ENCODE results near the gene SS18L1. TPM values are rescaled to one million over a fixed set of nuclear protein-coding genes. Genes with fewer than 3 reads are reported as not detected.

The SS18L1 gene
- total and polyA plus RNA-seq, 10 donors = 6.7 to 18.6 (median 13.9) TPM

DNA sequence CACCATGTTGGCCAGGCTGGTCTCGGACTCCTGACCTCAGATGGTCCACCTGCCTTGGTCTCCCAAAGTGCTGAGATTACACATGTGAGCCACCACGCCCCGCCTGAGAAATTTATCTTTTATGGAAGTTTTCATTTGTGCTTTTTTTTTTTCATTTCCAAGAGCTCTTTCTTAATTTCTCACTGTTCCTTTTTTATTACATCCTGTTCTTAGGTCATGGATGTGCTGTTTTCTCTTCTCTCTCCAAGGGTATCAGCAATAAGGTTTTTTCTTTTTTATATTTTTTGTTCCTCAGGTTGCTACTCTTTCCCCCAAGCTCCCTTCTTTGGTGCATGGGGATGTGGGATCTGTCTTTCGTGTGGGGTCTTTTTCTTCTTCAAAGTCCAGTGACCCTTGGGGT is 42.5 kb upstream of the SS18L1 start:
- H3K27me3 ChIP-seq (replicated peaks in 1 of 7) = peaks cover 0 to 43% (median 0%) of the 10 kb centered on the region in 7 donors
- TF ChIP-seq POLR2A (IDR thresholded peaks at IDR 0.05) = no peak
- no peak for TF ChIP-seq POLR2AphosphoS5 (IDR thresholded peaks at IDR 0.05)
- no peak for TF ChIP-seq CTCF (IDR thresholded peaks at IDR 0.05 in 8 of 11, conservative IDR thresholded peaks at IDR 0.05 in 3 of 11)
- 85 to 94% (median 92%) methylated on average over 4 of the region's 4 CpGs for WGBS, 5 donors
- H3K9me3 ChIP-seq = peaks cover 0 to 78% (median 57%) of the 10 kb centered on the region in 8 donors
- H3K4me3 ChIP-seq = no peak overlapping the region
- no peaks in the 10 kb centered on the region for H3K36me3 ChIP-seq
- no peak for DNase-seq
- peaks cover 0 to 3% (median 0%) of the 10 kb centered on the region in 6 donors for H3K4me1 ChIP-seq
- H3K27ac ChIP-seq = no peak overlapping the region
- intact Hi-C loops (cut with DNase I; ENCODE audit: low total_unique reads) = no loop called here

GRCh38 chr20:62103508-62104233 is 39.9 kb upstream of the SS18L1 start:
- WGBS, 5 donors = 68 to 85% (median 78%) methylated on average over 21 of the region's 21 CpGs
- peaks cover 2 to 100% (median 83%) of the 10 kb centered on the region in 8 donors for H3K9me3 ChIP-seq
- DNase-seq = no peak
- H3K27me3 ChIP-seq (replicated peaks in 1 of 7) = peaks cover 0 to 29% (median 0%) of the 10 kb centered on the region in 7 donors
- H3K36me3 ChIP-seq = peaks cover 0 to 3% (median 0%) of the 10 kb centered on the region in 6 donors
- no peak overlapping the region for H3K4me3 ChIP-seq
- TF ChIP-seq CTCF (IDR thresholded peaks at IDR 0.05 in 8 of 11, conservative IDR thresholded peaks at IDR 0.05 in 3 of 11) (no peak), POLR2A (IDR thresholded peaks at IDR 0.05) (no peak), POLR2AphosphoS5 (IDR thresholded peaks at IDR 0.05) (no peak)
- intact Hi-C loops (cut with DNase I; ENCODE audit: low total_unique reads) = no loop called here
- H3K4me1 ChIP-seq = peaks cover 0 to 3% (median 0%) of the 10 kb centered on the region in 6 donors
- H3K27ac ChIP-seq = no peak overlapping the region

DNA sequence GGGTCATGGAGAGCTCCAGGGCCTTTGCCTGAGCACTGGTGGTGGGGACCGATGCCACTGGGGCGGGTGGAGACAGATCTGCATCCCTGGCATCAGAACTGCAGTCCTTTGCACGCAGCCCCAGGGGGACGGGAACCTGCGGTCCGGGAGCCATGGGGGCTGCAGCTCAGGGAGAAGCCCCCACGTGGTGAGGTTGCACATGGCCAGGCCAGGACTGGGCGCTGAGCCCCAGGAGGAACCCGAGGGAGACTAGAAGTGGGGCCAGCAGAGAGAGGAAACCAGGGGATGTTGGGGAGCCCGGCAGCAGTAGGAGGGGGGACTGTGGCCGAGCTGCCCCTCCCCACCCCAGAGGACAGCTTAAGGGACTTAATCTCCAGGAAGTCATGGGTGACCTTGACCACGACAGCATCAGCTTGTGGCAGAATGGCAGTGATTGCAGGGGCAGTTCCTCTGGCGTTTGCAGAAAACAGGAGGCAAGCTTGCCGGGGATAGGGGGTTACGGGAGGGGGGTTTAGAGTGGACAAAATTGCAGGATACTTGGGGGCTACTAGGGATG is 39.3 kb upstream of the SS18L1 start:
- no peak for DNase-seq
- H3K27me3 ChIP-seq (replicated peaks in 1 of 7) = peaks cover 0 to 29% (median 0%) of the 10 kb centered on the region in 7 donors
- TF ChIP-seq POLR2A (IDR thresholded peaks at IDR 0.05) (no peak), CTCF (IDR thresholded peaks at IDR 0.05 in 8 of 11, conservative IDR thresholded peaks at IDR 0.05 in 3 of 11) (no peak), POLR2AphosphoS5 (IDR thresholded peaks at IDR 0.05) (no peak)
- peaks cover 3 to 100% (median 89%) of the 10 kb centered on the region in 8 donors for H3K9me3 ChIP-seq
- H3K36me3 ChIP-seq = peaks cover 0 to 3% (median 0%) of the 10 kb centered on the region in 6 donors
- intact Hi-C loops (cut with DNase I; ENCODE audit: low total_unique reads) = no loop called here
- no peak overlapping the region for H3K27ac ChIP-seq
- H3K4me1 ChIP-seq = peaks cover 0 to 3% (median 0%) of the 10 kb centered on the region in 6 donors
- no peak overlapping the region for H3K4me3 ChIP-seq
- 32 to 50% (median 42%) methylated on average over 15 of the region's 15 CpGs for WGBS, 5 donors

- peaks cover 0 to 29% (median 0%) of the 10 kb centered on the region in 7 donors for H3K27me3 ChIP-seq (replicated peaks in 1 of 7)
- H3K36me3 ChIP-seq = peaks cover 0 to 3% (median 0%) of the 10 kb centered on the region in 6 donors
- peaks cover 6 to 100% (median 93%) of the 10 kb centered on the region in 8 donors for H3K9me3 ChIP-seq
- no peak overlapping the region for H3K27ac ChIP-seq
- WGBS, 5 donors = 40 to 51% (median 50%) methylated on average over 7 of the region's 7 CpGs
- no peak for TF ChIP-seq POLR2A (IDR thresholded peaks at IDR 0.05)
- TF ChIP-seq POLR2AphosphoS5 (IDR thresholded peaks at IDR 0.05) = no peak
- no peak for TF ChIP-seq CTCF (IDR thresholded peaks at IDR 0.05 in 8 of 11, conservative IDR thresholded peaks at IDR 0.05 in 3 of 11)
- DNase-seq = no peak
- peaks cover 0 to 3% (median 0%) of the 10 kb centered on the region in 6 donors for H3K4me1 ChIP-seq
- no peak overlapping the region for H3K4me3 ChIP-seq
- intact Hi-C loops (cut with DNase I; ENCODE audit: low total_unique reads) = no loop called here
Measured at GRCh38 chr20:62104791-62105345, 38.7 kb upstream of the SS18L1 start.

Data from spleen (tissue), 11 donors.